SK-N-MC (cell line): ENCODE measurements around the gene SEC61B.
"Not testable (repeated sequence)": the region's sequence is repeated elsewhere in the genome, so short reads cannot be mapped to it uniquely, and the experiment has no call there.

Experiments
- DNase-seq: peaks from one replicate; pipeline ENCODE4 v3.0.0-alpha.2; 2011; ENCODE audit warnings: low read depth, low spot score
- H3K27ac ChIP-seq: fragments of 200-600 bp; sonication (generic); 2 replicates; pipeline ENCODE4 v1.5.1; 2016; ENCODE audit warnings: mixed run types
- H3K36me3 ChIP-seq: fragments of 200-600 bp; sonication (generic); 2 replicates; pipeline ENCODE4 v1.6.1; 2017; ENCODE audit warnings: antibody characterized with exemption, low read length, mixed read lengths; ENCODE audit not compliant: insufficient read depth
- H3K4me3 ChIP-seq: fragments of 200-600 bp; sonication (generic); 2 replicates; pipeline ENCODE4 v1.5.1; 2016
- H3K9ac ChIP-seq: fragments of 200-600 bp; sonication (generic); 2 replicates; pipeline ENCODE4 v1.8.0; 2017; ENCODE audit warnings: mixed run types, mixed read lengths; ENCODE audit not compliant: insufficient read length
- H3K9me3 ChIP-seq: fragments of 200-600 bp; sonication (generic); 2 replicates; pipeline ENCODE4 v1.6.1; 2017; ENCODE audit warnings: low read depth, mild to moderate bottlenecking, antibody characterized with exemption, low read length, moderate library complexity, mixed read lengths
- EZH2 ChIP-seq: fragments of 200-600 bp; sonication (generic); IDR thresholded peaks from one replicate; pipeline ENCODE4 v1.6.1; 2017; ENCODE audit warnings: antibody characterized with exemption
- FOXP2 ChIP-seq: optimal IDR thresholded peaks from 2 replicates; pipeline ENCODE3; 2011; ENCODE audit warnings: mild to moderate bottlenecking, moderate library complexity; ENCODE audit not compliant: insufficient read depth; ENCODE audit errors: extremely low read length, control extremely low read depth
- POLR2AphosphoS5 ChIP-seq: IDR thresholded peaks from 2 replicates; pipeline ENCODE4 v1.6.1; 2012; ENCODE audit warnings: mild to moderate bottlenecking, low read depth, low read length, borderline replicate concordance

Gene SEC61B

GRCh38 chr9:99189186-99189585 is 32.9 kb upstream of the SEC61B start:
- no peaks in the 10 kb centered on the region for H3K9me3 ChIP-seq

GRCh38 chr9:99189887-99190596 is 32.0 kb upstream of the SEC61B start:
- no peak overlapping the region for H3K9ac ChIP-seq

More at GRCh38 chr9:99189186-99189585, 32.9 kb upstream of the SEC61B start:
- no peak for DNase-seq
- Histone ChIP-seq H3K27ac (no peak overlapping the region), H3K36me3 (no peaks in the 10 kb centered on the region), H3K9ac (no peak overlapping the region), H3K4me3 (no peak overlapping the region)
- TF ChIP-seq EZH2 (no peak), FOXP2 (no peak), POLR2AphosphoS5 (no peak)

GRCh38 chr9:99190597-99191283 is 31.3 kb upstream of the SEC61B start:
- no peak for DNase-seq
- Histone ChIP-seq H3K4me3 (no peak overlapping the region), H3K27ac (no peak overlapping the region), H3K9me3 (no peaks in the 10 kb centered on the region), H3K9ac (no peak overlapping the region), H3K36me3 (no peaks in the 10 kb centered on the region)
- TF ChIP-seq POLR2AphosphoS5 (no peak), EZH2 (no peak), FOXP2 (no peak)

More at GRCh38 chr9:99189887-99190596, 32.0 kb upstream of the SEC61B start:
- Histone ChIP-seq H3K27ac (no peak overlapping the region), H3K9me3 (no peaks in the 10 kb centered on the region), H3K36me3 (no peaks in the 10 kb centered on the region), H3K4me3 (no peak overlapping the region)
- TF ChIP-seq POLR2AphosphoS5 (no peak), EZH2 (no peak), FOXP2 (no peak)
- no peak for DNase-seq

- H3K9ac ChIP-seq = no peak overlapping the region
- TF ChIP-seq EZH2 (no peak), FOXP2 (no peak), POLR2AphosphoS5 (no peak)
- H3K27ac ChIP-seq = no peak overlapping the region
- no peaks in the 10 kb centered on the region for H3K36me3 ChIP-seq
- no peak for DNase-seq
- no peaks in the 10 kb centered on the region for H3K9me3 ChIP-seq
- H3K4me3 ChIP-seq = no peak overlapping the region
Observed at GRCh38 chr9:99192786-99193465, 29.2 kb upstream of the SEC61B start.

- DNase-seq = no peak
- TF ChIP-seq FOXP2 (no peak), POLR2AphosphoS5 (no peak), EZH2 (no peak)
- Histone ChIP-seq H3K36me3 (no peaks in the 10 kb centered on the region), H3K27ac (no peak overlapping the region), H3K9me3 (no peaks in the 10 kb centered on the region), H3K4me3 (no peak overlapping the region), H3K9ac (no peak overlapping the region)
Observed at GRCh38 chr9:99193466-99193821, 28.6 kb upstream of the SEC61B start.

- not testable (repeated sequence) for H3K27ac ChIP-seq, H3K4me3 ChIP-seq, H3K36me3 ChIP-seq, DNase-seq, H3K9ac ChIP-seq, H3K9me3 ChIP-seq
Observed at GRCh38 chr9:99196484-99196883, 25.6 kb upstream of the SEC61B start.

GRCh38 chr9:99197124-99197630 is 24.9 kb upstream of the SEC61B start:
- Histone ChIP-seq H3K9ac (no peak overlapping the region), H3K9me3 (no peaks in the 10 kb centered on the region), H3K36me3 (no peaks in the 10 kb centered on the region), H3K4me3 (no peak overlapping the region), H3K27ac (no peak overlapping the region)
- TF ChIP-seq FOXP2 (no peak), POLR2AphosphoS5 (no peak), EZH2 (no peak)
- DNase-seq = no peak

GRCh38 chr9:99197987-99198386 is 24.1 kb upstream of the SEC61B start:
- DNase-seq = no peak
- H3K27ac ChIP-seq = no peak overlapping the region
- H3K9me3 ChIP-seq = no peaks in the 10 kb centered on the region
- H3K4me3 ChIP-seq = no peak overlapping the region
- no peak overlapping the region for H3K9ac ChIP-seq
- H3K36me3 ChIP-seq = no peaks in the 10 kb centered on the region
- TF ChIP-seq FOXP2 = no peak
- TF ChIP-seq POLR2AphosphoS5 = no peak
- TF ChIP-seq EZH2 = no peak
